ENCODE results near the gene ZNF35.
"Not testable (repeated sequence)": the region's sequence is repeated elsewhere in the genome, so short reads cannot be mapped to it uniquely, and the experiment has no call there.

ZNF35 gene

DNA sequence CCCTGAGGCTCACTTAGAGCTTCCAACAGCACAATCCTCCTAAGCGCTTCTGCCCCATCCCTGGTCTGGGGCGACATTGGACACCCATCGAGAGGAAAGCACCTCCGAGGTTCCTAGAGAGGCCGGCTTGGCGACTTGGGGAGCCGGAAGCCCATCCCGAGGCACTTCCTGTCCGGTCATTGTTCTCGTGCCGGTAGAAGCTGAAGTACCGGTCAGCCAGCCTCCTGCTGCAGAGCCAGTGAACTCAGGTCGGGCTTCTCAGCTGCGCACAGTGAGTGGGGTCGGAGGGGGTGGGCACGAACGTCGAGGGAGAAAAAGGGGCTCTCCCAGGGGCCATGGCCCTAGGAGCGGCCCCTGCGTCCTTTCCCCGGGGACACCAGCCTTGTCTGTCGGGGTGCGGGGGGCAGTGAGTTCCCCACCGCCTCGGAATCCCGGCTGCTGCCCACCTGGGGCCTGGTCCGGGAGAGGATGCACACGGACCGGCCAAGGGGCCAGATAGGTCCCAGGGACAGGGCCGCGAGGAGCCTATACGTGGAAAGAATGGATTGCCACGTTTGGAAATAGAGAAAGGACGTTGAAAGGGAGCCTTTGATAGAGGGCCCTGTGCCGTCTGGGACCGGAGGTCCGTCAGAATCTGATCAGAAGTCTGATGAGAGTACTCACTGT is at the start of gene ZNF35:
TSS of gene ZNF35 (plus strand) at position 169 of the 666 bp plus-strand sequence. CDS start 2,336 bp downstream, outside the sequence.
- peak in 1 of 2 donors; percentile 37 for DNase-seq (ENCODE audit: low read depth in 1 of 2, low spot score in 1 of 2)

GRCh38 chr3:44601749-44602148 is 46.8 kb upstream of the ZNF35 start:
- DNase-seq (ENCODE audit: low read depth in 1 of 2, low spot score in 1 of 2): no peak

- no peak for DNase-seq (ENCODE audit: low read depth in 1 of 2, low spot score in 1 of 2)
Measured at GRCh38 chr3:44612678-44613077, 35.9 kb upstream of the ZNF35 start.

DNA sequence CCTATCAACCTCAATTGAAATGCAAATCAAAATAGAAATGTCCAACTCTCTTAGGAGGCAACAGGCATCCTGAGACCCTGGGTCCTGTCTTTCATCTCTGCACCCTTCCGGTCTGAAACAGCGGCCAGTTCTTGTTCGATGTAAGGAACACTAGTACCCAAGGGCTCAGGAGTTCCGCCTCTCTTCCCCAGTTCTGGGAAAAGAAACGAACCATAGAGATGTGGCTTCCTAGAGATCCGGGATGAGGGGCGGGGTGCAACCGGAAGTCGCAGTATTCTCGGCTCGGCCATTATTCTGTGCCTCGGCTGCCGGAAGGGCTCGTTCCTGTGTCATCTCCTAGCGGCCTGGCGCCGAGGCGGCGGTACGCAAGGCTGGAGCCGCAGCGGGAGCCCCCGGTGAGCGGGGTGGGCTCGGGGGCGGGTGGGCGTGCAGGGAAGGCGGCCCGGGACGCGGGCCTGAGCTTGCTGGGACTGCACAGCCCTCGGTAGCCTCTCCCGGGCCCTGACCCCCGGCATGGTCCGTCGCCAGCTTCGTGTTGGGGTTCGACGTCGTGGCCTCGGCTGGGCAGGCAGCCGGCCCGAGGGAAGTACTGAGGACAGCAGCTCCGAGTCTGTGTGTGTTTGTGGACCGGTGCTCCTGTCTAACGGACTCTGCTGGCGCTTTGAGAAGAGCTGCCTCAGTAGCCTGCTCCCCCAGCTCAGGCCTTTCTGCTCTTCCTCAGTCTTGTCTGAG is 23.6 kb upstream of the ZNF35 start, which contains the start of gene ZNF197:
TSS of gene ZNF197 (plus strand) at position 288 of the 732 bp plus-strand sequence. CDS start 4,119 bp downstream, outside the sequence.
- peak; percentile 36 to 48 for DNase-seq (ENCODE audit: low read depth in 1 of 2, low spot score in 1 of 2)

DNA sequence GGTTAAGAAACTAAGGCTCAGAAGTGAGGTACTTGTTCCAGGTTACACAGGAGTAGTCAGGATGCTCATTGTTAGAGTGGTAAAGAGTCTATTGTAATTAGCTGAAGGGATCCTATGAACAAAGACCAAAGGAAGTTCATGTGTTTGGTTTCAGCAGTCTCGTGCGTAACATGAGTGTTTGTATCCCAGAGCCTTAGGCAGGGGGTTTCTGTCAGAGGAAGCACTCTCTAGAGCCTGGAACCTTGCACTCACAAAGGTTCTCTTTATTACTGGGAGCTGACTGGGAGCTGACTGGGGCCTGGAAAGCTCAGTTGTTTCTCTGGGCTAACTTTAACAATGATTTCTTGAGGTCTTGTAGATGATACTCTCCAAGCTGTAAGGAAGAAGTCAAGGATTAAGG is 19.8 kb upstream of the ZNF35 start:
- no peak for DNase-seq (ENCODE audit: low read depth in 1 of 2, low spot score in 1 of 2)

DNA sequence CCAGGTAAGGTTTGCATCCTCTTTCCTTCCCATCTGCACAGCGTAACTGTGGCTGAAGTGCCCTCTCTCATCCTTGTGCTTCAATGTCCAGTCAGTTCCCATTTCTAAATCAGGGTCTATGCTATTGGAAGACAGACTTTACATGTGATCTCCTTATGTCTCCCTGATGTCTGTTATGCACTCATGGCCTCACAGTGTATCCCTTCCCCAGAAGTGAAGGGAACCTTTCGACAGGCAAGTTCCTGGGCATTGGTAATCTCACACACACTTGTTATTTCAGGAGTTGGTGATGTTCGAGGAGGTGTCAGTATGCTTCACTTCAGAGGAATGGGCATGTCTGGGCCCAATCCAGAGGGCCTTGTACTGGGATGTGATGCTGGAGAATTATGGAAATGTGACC is 16.3 kb upstream of the ZNF35 start:
- no peak for DNase-seq (ENCODE audit: low read depth in 1 of 2, low spot score in 1 of 2)

GRCh38 chr3:44642337-44642736 is 6.2 kb upstream of the ZNF35 start:
- no peak for DNase-seq (ENCODE audit: low read depth in 1 of 2, low spot score in 1 of 2)

DNA sequence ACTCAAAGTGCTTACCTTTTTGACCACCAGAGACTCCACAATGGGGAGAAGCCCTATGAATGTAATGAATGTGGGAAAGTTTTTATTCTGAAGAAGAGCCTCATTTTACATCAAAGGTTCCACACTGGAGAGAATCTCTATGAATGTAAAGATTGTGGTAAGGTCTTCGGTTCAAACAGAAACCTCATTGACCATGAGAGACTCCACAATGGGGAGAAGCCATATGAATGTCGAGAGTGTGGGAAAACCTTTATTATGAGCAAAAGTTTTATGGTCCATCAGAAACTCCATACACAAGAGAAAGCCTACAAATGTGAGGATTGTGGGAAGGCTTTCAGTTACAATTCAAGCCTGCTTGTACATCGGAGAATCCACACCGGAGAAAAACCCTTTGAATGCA is 5.5 kb upstream of the ZNF35 start:
- DNase-seq (ENCODE audit: low read depth in 1 of 2, low spot score in 1 of 2): no peak

DNA sequence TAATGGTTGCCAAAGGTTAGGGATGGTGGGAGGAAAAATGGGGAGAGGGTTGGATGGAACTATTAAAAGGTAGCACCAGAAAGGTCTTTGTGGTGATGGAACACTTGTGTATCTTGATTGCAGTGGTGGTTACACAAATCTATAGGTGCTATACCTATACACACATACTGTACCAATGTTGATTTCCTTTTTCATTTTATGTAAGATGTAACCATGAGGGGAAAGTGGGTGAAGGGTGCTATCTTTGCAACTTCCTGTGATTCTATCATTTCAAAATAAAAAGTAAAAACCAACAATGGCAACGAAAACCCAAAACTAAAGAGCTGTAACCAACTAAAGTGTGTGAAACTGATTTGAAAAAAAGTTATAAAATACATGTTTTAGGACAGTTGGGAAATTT is 761 bp upstream of the ZNF35 start:
- DNase-seq (ENCODE audit: low read depth in 1 of 2, low spot score in 1 of 2): no peak

- no peak for DNase-seq (ENCODE audit: low read depth in 1 of 2, low spot score in 1 of 2)
Measured at GRCh38 chr3:44649709-44650108, 1.2 kb downstream of the ZNF35 start.

DNA sequence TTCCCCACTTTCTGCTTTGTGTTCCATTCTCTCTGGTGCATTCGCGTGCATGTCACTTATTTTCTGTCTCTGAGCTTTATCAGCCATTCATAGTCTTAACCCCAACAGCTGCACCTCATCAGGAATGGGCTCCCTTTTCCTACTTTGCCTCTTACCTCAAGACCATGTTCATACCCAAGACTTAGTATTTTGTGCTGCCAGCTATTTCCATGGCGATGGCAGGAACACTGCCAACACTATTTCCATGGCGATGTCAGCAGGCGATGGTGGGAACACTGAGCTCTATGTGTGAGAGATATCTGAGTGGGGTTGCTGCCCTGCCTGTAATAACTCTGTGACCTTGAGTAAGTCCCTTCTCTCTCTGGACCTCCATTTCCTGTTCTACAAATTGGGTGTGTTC is 5.5 kb downstream of the ZNF35 start:
- no peak for DNase-seq (ENCODE audit: low read depth in 1 of 2, low spot score in 1 of 2)

DNA sequence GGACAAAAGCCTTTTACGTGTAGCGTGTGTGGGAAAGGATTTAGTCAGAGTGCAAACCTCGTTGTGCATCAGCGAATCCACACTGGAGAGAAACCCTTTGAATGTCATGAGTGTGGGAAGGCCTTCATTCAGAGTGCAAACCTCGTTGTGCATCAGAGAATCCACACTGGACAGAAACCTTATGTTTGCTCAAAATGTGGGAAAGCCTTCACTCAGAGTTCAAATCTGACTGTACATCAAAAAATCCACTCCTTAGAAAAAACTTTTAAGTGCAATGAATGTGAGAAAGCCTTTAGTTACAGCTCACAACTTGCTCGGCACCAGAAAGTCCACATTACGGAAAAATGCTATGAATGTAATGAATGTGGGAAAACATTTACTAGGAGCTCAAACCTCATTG is 10.5 kb downstream of the ZNF35 start:
- DNase-seq (ENCODE audit: low read depth in 1 of 2, low spot score in 1 of 2): no peak

DNA sequence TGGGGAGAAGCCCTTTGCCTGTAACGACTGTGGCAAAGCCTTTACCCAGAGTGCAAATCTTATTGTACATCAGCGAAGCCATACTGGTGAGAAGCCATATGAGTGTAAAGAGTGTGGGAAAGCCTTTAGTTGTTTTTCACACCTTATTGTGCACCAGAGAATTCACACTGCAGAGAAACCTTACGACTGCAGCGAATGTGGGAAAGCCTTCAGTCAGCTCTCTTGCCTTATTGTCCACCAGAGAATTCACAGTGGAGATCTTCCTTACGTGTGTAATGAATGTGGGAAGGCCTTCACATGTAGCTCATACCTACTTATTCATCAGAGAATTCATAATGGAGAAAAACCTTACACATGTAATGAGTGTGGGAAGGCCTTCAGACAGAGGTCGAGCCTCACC is 10.9 kb downstream of the ZNF35 start:
- DNase-seq (ENCODE audit: low read depth in 1 of 2, low spot score in 1 of 2): no peak

- DNase-seq (ENCODE audit: low read depth in 1 of 2, low spot score in 1 of 2): no peak
Measured at GRCh38 chr3:44661189-44661588, 12.7 kb downstream of the ZNF35 start.

DNA sequence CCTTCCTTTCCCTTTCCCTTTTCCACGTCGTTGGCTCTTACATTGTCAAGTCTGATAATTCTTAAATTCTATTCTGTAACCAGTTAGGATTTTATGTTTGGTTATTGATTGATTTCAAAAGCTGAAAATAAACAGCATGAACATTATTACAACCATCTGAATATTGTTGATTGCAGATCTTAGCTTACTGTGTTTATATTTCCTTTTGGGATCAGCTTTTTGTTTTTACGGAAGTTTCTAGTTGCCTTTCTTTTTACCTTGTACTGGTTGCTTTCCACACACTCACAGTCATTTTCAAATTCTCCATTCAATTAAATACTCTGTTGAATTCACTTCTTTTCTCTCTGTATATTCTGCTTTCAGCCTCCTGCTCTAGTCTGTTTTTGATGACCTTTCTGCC is 16.6 kb downstream of the ZNF35 start:
- no peak for DNase-seq (ENCODE audit: low read depth in 1 of 2, low spot score in 1 of 2)

- DNase-seq (ENCODE audit: low read depth in 1 of 2, low spot score in 1 of 2): no peak
Measured at GRCh38 chr3:44666346-44666745, 17.8 kb downstream of the ZNF35 start.

- no peak for DNase-seq (ENCODE audit: low read depth in 1 of 2, low spot score in 1 of 2)
Measured at GRCh38 chr3:44669760-44670159, 21.2 kb downstream of the ZNF35 start.

DNA sequence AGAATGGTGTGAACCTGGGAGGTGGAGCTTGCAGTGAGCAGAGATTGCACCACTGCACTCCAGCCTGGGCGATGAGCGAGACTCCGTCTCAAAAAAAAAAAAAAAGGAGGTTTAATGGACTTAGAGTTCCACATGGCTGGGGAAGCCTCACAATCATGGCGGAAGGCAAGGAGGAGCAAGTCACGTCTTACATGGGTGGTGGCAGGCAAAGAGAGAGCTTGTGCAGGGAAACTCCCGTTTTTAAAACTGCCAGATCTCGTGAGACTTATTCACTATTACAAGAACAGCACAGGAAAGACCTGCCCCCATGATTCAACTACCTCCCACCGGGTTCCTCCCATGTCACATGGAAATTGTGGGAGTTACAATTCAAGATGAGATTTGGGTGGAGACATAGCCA is 24.9 kb downstream of the ZNF35 start:
- not testable (repeated sequence) for DNase-seq (ENCODE audit: low read depth in 1 of 2, low spot score in 1 of 2)

DNA sequence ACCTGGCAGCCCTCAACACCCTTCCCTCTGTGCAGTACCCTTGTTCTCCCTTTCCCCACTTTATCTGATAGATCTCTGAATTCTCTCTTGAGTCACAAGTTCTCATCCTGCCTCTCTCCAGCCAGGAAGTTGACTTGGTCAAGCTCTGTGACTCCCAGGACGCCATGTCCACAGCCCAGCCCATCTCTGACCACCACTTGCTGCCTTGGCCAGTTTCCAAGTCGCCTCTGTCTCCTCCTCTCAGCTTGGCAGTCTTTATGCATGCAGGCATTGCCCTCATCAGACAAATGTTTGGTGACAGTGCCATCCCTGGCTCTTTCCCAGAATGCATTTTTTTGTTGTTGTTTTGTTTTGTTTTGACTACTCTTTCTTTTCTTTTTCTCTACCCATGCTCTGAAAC is 25.7 kb downstream of the ZNF35 start:
- DNase-seq (ENCODE audit: low read depth in 1 of 2, low spot score in 1 of 2): no peak

GRCh38 chr3:44678480-44679116 is 30.1 kb downstream of the ZNF35 start:
- no peak for DNase-seq (ENCODE audit: low read depth in 1 of 2, low spot score in 1 of 2)

DNA sequence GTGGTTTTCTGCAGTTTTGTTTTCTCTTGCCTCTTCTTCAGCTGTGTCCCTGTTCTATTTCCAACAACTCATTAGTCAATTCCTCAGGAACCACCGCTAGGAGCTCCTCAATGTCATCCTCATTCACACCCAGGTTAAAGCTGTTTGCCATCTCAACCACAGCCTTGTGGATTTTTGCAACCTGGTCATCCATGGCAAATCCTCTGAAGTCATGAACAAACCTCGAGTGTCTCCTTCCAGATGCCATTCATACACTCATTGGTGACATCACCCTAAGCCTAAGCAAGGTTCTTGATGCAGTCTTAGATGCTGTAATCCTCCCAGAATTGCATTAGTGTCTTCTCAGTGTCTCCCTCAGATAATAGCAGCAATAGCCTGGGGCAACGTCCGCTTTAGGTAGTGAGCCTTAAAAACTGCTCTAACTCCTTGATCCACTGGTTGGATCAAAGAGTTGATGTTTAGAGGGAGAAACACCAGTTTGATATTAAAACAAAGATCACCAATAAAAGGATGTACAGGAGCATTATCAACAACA is 32.5 kb downstream of the ZNF35 start:
- no peak for DNase-seq (ENCODE audit: low read depth in 1 of 2, low spot score in 1 of 2)
